ENCODE measurements around the gene PTEN.

PTEN gene

GRCh38 chr10:87976101-87976743 is 112.8 kb downstream of the PTEN start:
- DNase-seq (ENCODE audit: low read depth): no peak

- DNase-seq (ENCODE audit: low read depth): no peak
Observed at GRCh38 chr10:87978166-87978565, 114.7 kb downstream of the PTEN start.

- DNase-seq (ENCODE audit: low read depth): no peak
Observed at GRCh38 chr10:87979847-87980246, 116.4 kb downstream of the PTEN start.

GRCh38 chr10:87983716-87984115 is 120.3 kb downstream of the PTEN start:
- DNase-seq (ENCODE audit: low read depth): no peak

GRCh38 chr10:87987206-87987605 is 123.8 kb downstream of the PTEN start:
- no peak for DNase-seq (ENCODE audit: low read depth)

GRCh38 chr10:87991946-87992345 is 128.5 kb downstream of the PTEN start:
- DNase-seq (ENCODE audit: low read depth): no peak

GRCh38 chr10:88004451-88004850 is 141.0 kb downstream of the PTEN start:
- peak; percentile 24 for DNase-seq (ENCODE audit: low read depth)

DNA sequence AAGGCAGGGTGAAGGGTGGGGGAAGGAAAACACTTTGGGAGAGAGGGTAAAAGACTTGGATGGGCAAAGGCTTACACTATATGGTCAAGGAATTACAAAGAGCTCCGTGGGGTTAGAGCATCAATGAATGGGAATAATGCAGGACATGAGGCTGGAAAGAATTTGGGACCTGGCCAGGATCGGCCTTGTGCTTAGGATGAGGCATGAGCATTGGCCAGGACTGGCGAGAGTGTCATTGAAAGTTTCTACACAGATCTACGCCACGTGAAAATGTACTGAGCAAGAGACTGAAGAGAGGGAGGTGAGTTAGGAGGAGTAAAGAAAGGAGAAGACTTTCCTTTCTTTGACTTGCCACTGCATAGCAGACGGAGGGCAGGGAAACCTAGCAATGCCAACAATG is 142.8 kb downstream of the PTEN start:
- DNase-seq (ENCODE audit: low read depth): no peak

DNA sequence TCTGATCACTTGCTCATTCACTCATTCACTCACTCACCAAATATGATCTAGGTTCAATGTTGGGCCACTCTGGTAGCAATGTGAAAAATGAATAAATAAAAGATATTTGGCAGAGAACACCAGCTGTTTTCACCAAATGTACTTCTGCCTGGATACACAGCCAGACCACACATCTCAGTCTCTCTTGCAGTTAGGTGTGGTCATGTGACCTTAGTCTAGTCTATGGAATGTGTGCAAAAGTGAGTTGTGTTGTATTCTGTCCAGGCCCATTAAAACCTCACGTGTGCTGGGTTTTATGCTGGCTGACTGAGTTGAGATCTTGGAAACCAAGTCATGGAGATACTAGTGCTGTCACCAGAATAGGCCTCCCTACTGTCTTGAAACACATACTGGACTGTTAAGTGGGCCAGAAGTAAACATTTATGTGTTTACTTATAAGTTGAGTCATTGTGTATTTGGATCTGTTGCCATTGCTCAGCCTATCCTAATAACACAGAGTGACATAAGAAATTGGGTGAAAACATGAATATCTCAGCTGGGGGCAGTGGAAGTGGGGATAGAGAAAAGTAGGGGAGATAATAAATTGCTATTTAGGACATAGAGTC is 145.5 kb downstream of the PTEN start:
- no peak for DNase-seq (ENCODE audit: low read depth)

- no peak for DNase-seq (ENCODE audit: low read depth)
Observed at GRCh38 chr10:88012641-88013040, 149.2 kb downstream of the PTEN start.

- DNase-seq (ENCODE audit: low read depth): no peak
Observed at GRCh38 chr10:88017781-88018180, 154.4 kb downstream of the PTEN start.

- DNase-seq (ENCODE audit: low read depth): no peak
Observed at GRCh38 chr10:88019753-88020152, 156.3 kb downstream of the PTEN start.

Measured in HS-27A (cell line).